ENCODE data around the gene RASA3. TPM values are rescaled to one million over a fixed set of nuclear protein-coding genes. Genes with fewer than 3 reads are reported as not detected.

Gene RASA3
- total RNA-seq, 1 experiment from 2014 or later = 18.6 TPM

GRCh38 chr13:114128624-114129522 lies 3.5 kb downstream of the RASA3 start:
- ATAC-seq (peak; percentile 50), DNase-seq (ENCODE audit: low read depth, low spot score) (peak; percentile 72)
- intact Hi-C loops (cut with micrococcal nuclease) = loop anchor here (2.0 kb wide), 1 partner anchor 64 kb away; no protein-coding TSS in a partner anchor
- no peaks in the 10 kb centered on the region for H3K27me3 ChIP-seq (ENCODE audit: insufficient read depth, low read length)
- BruUV-seq (replicated peaks) = no TSS peak
- H3K27ac ChIP-seq (ENCODE audit: low read depth, low read length) = peak overlapping the region; percentile 60
- H3K4me2 ChIP-seq (ENCODE audit: low read length) = peak overlapping the region; percentile 94
- H3K4me3 ChIP-seq (replicated peaks in 1 of 2; ENCODE audit: low read depth in 1 of 2, low read length in 2 of 2) = peak overlapping the region; percentile 36 to 50
- H3K9ac ChIP-seq (ENCODE audit: low read length) = peak overlapping the region; percentile 59
- RAD21 ChIA-PET (ENCODE audit: low non-redundant PET in 1 of 2, low total read pairs in 2 of 2, uncharacterized antibody in 2 of 2, unreplicated experiment in 2 of 2) = no interaction called here
- H3K36me3 ChIP-seq (ENCODE audit: control insufficient read depth in 1 of 2, insufficient read depth in 2 of 2, low read length in 2 of 2) = no peaks in the 10 kb centered on the region
- H3K4me1 ChIP-seq (ENCODE audit: control insufficient read depth in 1 of 2, insufficient read depth in 2 of 2, low read length in 2 of 2) = peaks cover 30 to 50% of the 10 kb centered on the region in 2 experiments
- no peak overlapping the region for H2AFZ ChIP-seq (ENCODE audit: low read depth, low read length, poor library complexity, severe bottlenecking)
- peaks cover 78% of the 10 kb centered on the region for H3K79me2 ChIP-seq (ENCODE audit: insufficient read depth, low read length)
- POLR2A ChIA-PET = interaction anchor here (1.0 kb wide), 1 partner anchor 14 kb away, joined by 3 read pairs; no protein-coding TSS in a partner anchor
- TF ChIP-seq YY1 (IDR thresholded peaks at IDR 0.05; ENCODE audit: extremely low read depth, insufficient replicate concordance, low read depth, low read length) (peak; percentile 33), ZBTB33 (IDR thresholded peaks at IDR 0.05; ENCODE audit: extremely low read depth, insufficient replicate concordance, low read length) (no peak), POLR2AphosphoS5 (IDR thresholded peaks at IDR 0.05; ENCODE audit: low read depth, low read length) (peak; percentile 66)
- CTCF ChIA-PET = no interaction called here
- no peaks in the 10 kb centered on the region for H3K9me3 ChIP-seq (ENCODE audit: control insufficient read depth in 1 of 2, insufficient read depth in 1 of 2, low read depth in 1 of 2, low read length in 2 of 2)
- no peaks in the 10 kb centered on the region for H4K20me1 ChIP-seq (ENCODE audit: insufficient read depth)
- no peaks in the 10 kb centered on the region for H3K9me2 ChIP-seq (ENCODE audit: insufficient read depth)

DNA sequence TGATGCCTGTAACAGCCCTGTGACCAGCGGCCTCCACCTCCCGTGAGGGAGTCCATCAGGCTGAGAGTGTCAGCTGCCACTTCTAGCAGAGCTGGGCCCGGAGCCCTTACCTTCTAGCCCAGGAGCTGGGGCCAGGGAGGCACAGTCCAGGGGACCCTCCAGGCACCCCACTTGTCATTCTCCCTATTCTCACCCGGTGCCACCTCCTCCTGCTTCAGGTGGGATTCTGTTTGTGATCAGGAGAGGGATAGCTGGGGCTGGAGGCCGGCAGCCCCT lies 4.1 kb downstream of the RASA3 start:
- BruUV-seq (replicated peaks) = no TSS peak
- peak overlapping the region; percentile 59 for H3K9ac ChIP-seq (ENCODE audit: low read length)

More for the DNA sequence above, 4.1 kb downstream of the RASA3 start:
- Histone ChIP-seq H3K4me1 (ENCODE audit: control insufficient read depth in 1 of 2, insufficient read depth in 2 of 2, low read length in 2 of 2) (peaks cover 30 to 50% of the 10 kb centered on the region in 2 experiments), H2AFZ (ENCODE audit: low read depth, low read length, poor library complexity, severe bottlenecking) (no peak overlapping the region), H3K27ac (ENCODE audit: low read depth, low read length) (peak overlapping the region; percentile 60), H3K9me3 (ENCODE audit: control insufficient read depth in 1 of 2, insufficient read depth in 1 of 2, low read depth in 1 of 2, low read length in 2 of 2) (no peaks in the 10 kb centered on the region), H3K27me3 (ENCODE audit: insufficient read depth, low read length) (no peaks in the 10 kb centered on the region), H3K4me3 (replicated peaks in 1 of 2; ENCODE audit: low read depth in 1 of 2, low read length in 2 of 2) (peak overlapping the region; percentile 36 to 50), H3K4me2 (ENCODE audit: low read length) (peak overlapping the region; percentile 94), H3K79me2 (ENCODE audit: insufficient read depth, low read length) (peaks cover 83% of the 10 kb centered on the region), H4K20me1 (ENCODE audit: insufficient read depth) (no peaks in the 10 kb centered on the region), H3K36me3 (ENCODE audit: control insufficient read depth in 1 of 2, insufficient read depth in 2 of 2, low read length in 2 of 2) (no peaks in the 10 kb centered on the region), H3K9me2 (ENCODE audit: insufficient read depth) (no peaks in the 10 kb centered on the region)
- TF ChIP-seq ELF1 (IDR thresholded peaks at IDR 0.05; ENCODE audit: borderline replicate concordance, low read depth) (no peak), TCF7L2 (IDR thresholded peaks at IDR 0.05; ENCODE audit: borderline replicate concordance, extremely low read depth, insufficient read depth, insufficient read length) (no peak), ZFX (IDR thresholded peaks at IDR 0.05) (no peak), EZH2 (IDR thresholded peaks at IDR 0.05) (no peak)
- DNase-seq (ENCODE audit: low read depth, low spot score) (no peak), ATAC-seq (no peak)
- intact Hi-C loops (cut with micrococcal nuclease) = loop anchor here (2.0 kb wide), 1 partner anchor 63 kb away; no protein-coding TSS in a partner anchor
- POLR2A ChIA-PET = interaction anchor here (1.0 kb wide), 1 partner anchor 14 kb away, joined by 3 read pairs; no protein-coding TSS in a partner anchor
- CTCF ChIA-PET = no interaction called here
- RAD21 ChIA-PET (ENCODE audit: low non-redundant PET in 1 of 2, low total read pairs in 2 of 2, uncharacterized antibody in 2 of 2, unreplicated experiment in 2 of 2) = no interaction called here

Data from HCT116 (cell line).